Memory B cell (primary cell): ENCODE data around the gene ARFRP1.
A peak's percentile ranks its signal among the peaks of the same experiment; 100 is the strongest.

Experiments
- ATAC-seq: fragments of 150-1000 bp; cut with Tn5 transposase; 2 replicates; pipeline ENCODE4 v1.10.0; 2021; ENCODE audit warnings: low read depth, mild to moderate bottlenecking, moderate library complexity
- DNase-seq, 2 donors: peaks; one replicate each; pipeline ENCODE4 v3.0.0; 2022; ENCODE audit warnings: low spot score in 2 of 2
- H3K27ac Mint-ChIP-seq: one replicate; pipeline ENCODE4 v1.8.0; 2022; ENCODE audit warnings: mild to moderate bottlenecking, moderate library complexity, mixed read lengths
- H3K27me3 Mint-ChIP-seq: one replicate; pipeline ENCODE4 v1.8.0; 2022; ENCODE audit warnings: mixed read lengths
- H3K36me3 Mint-ChIP-seq: one replicate; pipeline ENCODE4 v1.8.0; 2022; ENCODE audit warnings: mild to moderate bottlenecking, mixed read lengths
- H3K4me1 Mint-ChIP-seq: one replicate; pipeline ENCODE4 v1.8.0; 2022; ENCODE audit warnings: mixed read lengths
- H3K4me3 Mint-ChIP-seq: one replicate; pipeline ENCODE4 v1.8.0; 2022; ENCODE audit warnings: mild to moderate bottlenecking, moderate library complexity, mixed read lengths
- H3K9me3 Mint-ChIP-seq: one replicate; pipeline ENCODE4 v1.8.0; 2022; ENCODE audit warnings: mixed read lengths

The ARFRP1 gene

GRCh38 chr20:63746751-63747315 is 39.1 kb upstream of the ARFRP1 start:
- H3K27me3 Mint-ChIP-seq: peaks cover 1% of the 10 kb centered on the region
- ATAC-seq (no peak), DNase-seq (no peak)
- H3K4me1 Mint-ChIP-seq: no peaks in the 10 kb centered on the region
- no peak overlapping the region for H3K27ac Mint-ChIP-seq
- no peak overlapping the region for H3K4me3 Mint-ChIP-seq
- H3K36me3 Mint-ChIP-seq: no peaks in the 10 kb centered on the region
- H3K9me3 Mint-ChIP-seq: no peaks in the 10 kb centered on the region

DNA sequence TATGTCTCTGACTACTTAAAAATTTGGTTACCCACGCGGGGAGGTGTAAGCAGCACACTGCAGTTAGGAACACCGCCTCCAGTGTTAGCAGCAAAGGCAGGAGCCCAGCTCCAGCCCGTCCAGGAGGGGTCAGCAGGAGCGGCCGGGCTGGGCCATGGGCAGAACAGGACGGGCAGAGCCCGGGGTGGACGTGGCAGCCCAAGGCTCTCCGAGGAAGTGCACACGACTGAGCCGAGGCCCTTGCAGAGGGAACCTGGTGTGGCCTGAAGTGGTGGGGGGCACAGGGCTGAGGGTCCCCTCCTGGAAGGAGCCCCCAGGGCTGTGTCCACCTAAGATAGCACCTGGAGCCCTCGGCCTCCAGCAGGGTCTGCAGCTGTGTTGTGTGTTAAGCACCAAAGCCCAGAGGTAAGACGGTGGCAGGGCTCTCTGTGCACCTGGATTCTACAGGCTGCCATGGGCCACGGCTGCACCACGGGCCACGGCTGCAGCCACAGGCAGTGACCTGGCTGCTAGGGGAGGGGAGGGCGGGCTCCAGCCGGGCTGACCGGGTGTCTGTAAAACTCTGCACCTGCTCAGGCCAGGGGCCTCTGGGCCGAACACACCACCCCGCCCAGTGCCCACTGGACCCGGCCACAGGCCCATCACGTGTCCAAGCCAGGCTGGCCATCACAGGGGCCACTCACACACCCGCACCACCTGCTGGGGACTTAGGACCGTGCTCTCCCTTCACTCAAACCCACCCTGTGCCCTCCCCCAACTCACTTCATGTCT is 38.4 kb upstream of the ARFRP1 start:
- Mint-ChIP-seq H3K4me3 (no peak overlapping the region), H3K9me3 (no peaks in the 10 kb centered on the region), H3K4me1 (no peaks in the 10 kb centered on the region), H3K27me3 (peaks cover 1% of the 10 kb centered on the region), H3K27ac (no peak overlapping the region), H3K36me3 (no peaks in the 10 kb centered on the region)
- DNase-seq (no peak), ATAC-seq (no peak)

DNA sequence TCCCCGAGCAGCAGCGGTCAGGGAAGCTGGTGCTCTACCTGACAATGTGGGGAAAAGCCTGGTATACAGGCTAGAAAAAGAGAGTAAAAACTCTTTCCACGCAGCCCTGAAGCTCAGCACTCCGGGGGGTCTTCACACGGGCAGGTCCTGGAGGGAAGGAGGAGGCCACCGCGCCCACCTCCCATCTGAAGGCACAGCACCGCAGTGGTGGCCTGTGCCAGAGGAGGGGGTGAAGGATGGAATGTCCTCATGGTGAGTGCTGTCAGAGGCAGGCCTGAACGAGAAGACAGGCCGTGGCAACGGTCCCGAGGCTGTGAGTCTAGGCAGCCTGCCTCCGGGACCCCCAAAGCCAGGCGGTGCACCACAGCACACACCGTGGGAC is 37.6 kb upstream of the ARFRP1 start:
- DNase-seq (no peak), ATAC-seq (no peak)
- Mint-ChIP-seq H3K36me3 (no peaks in the 10 kb centered on the region), H3K27ac (no peak overlapping the region), H3K4me1 (no peaks in the 10 kb centered on the region), H3K27me3 (peaks cover 1% of the 10 kb centered on the region), H3K4me3 (no peak overlapping the region), H3K9me3 (no peaks in the 10 kb centered on the region)

DNA sequence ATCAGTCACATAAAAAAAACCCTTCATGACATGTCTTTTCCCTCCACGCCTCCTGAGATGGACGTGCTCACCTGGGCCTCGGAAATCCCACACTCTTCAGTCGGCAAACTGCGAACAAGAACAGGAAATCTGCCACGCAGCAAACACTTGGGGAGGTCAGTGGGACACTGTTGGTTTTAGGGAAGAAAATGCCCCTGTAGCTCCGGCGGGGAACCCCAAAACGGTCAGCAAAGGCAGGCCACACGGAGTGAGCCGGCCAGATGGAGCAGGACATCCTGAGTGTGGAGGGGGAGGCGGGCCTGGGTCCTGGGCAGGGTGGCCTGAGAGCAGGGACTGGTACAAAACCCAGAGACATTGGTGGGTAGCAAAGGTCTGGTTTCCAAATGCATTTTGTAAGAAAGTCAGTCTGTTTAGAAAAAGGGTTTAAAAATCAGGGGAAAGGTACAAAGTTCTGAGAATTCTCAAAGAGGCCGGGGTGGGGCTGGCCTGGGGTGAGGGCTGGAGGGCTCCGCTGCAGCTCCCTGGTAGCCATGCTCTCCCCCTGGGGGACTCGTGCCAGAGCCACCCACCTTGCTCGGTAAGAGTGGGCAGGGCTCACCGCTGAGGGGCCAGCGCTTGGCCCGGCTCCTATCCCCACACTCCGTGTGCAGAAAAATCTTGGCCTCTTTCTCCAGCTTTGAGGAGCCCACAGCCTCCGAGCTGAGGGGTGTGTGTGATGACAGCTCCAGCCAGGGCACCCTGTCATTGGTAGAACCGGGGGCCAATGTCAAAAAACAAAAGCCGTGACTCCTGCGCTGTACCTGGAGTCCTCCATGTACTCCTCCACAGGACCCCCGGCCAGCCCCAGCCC is 37.0 kb upstream of the ARFRP1 start:
- ATAC-seq (no peak), DNase-seq (no peak)
- Mint-ChIP-seq H3K27me3 (peaks cover 1% of the 10 kb centered on the region), H3K9me3 (no peaks in the 10 kb centered on the region), H3K4me3 (no peak overlapping the region), H3K36me3 (no peaks in the 10 kb centered on the region), H3K27ac (no peak overlapping the region), H3K4me1 (no peaks in the 10 kb centered on the region)

- Mint-ChIP-seq H3K27ac (no peak overlapping the region), H3K36me3 (no peaks in the 10 kb centered on the region), H3K27me3 (peaks cover 1% of the 10 kb centered on the region), H3K9me3 (no peaks in the 10 kb centered on the region), H3K4me3 (no peak overlapping the region), H3K4me1 (no peaks in the 10 kb centered on the region)
- ATAC-seq: no peak
- DNase-seq: no peak
Observed at GRCh38 chr20:63744158-63744557, 36.4 kb upstream of the ARFRP1 start.

DNA sequence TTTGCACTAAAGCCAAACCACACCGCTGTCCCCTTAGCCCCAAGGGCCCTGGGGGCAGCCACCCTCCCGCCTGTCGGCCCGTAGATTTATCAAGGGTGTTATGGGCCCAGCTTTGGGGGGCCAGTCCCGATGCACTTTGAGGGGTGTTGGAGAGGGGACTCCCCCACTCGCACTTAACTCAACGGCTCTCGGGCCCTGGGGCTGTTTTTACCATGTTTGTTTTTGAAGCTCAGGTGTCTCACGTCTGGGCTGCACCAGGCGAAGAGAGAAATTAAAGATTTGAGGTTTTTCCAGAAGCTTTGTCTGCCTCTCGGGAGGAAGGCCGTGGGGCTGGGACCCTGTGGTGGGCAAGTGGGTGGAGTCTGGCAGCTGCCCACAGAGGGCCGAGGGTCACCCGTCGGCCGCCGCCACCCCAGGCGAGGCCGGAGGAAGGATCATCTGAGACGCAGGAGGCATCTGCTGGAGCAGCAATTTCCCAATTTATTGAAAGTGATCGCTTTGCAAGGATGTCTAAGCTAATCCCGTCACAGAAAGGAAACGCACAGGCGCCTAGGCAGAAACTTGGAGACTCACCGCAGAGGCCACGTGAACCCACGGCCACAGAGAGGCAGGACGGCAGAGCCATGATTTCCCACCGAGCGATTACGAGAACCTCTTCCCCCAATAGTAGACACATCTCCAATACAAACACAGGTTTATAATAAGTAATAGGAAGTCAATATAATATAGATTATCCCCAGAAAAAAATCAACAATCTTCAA is 35.6 kb upstream of the ARFRP1 start:
- Mint-ChIP-seq H3K36me3 (no peaks in the 10 kb centered on the region), H3K4me1 (no peaks in the 10 kb centered on the region), H3K27ac (no peak overlapping the region), H3K27me3 (peaks cover 1% of the 10 kb centered on the region), H3K4me3 (no peak overlapping the region), H3K9me3 (no peaks in the 10 kb centered on the region)
- no peak for DNase-seq
- ATAC-seq: no peak

- Mint-ChIP-seq H3K9me3 (no peaks in the 10 kb centered on the region), H3K27me3 (peaks cover 1% of the 10 kb centered on the region), H3K27ac (no peak overlapping the region), H3K36me3 (no peaks in the 10 kb centered on the region), H3K4me3 (no peak overlapping the region), H3K4me1 (no peaks in the 10 kb centered on the region)
- no peak for DNase-seq
- ATAC-seq: no peak
Observed at GRCh38 chr20:63742381-63743024, 34.7 kb upstream of the ARFRP1 start.

DNA sequence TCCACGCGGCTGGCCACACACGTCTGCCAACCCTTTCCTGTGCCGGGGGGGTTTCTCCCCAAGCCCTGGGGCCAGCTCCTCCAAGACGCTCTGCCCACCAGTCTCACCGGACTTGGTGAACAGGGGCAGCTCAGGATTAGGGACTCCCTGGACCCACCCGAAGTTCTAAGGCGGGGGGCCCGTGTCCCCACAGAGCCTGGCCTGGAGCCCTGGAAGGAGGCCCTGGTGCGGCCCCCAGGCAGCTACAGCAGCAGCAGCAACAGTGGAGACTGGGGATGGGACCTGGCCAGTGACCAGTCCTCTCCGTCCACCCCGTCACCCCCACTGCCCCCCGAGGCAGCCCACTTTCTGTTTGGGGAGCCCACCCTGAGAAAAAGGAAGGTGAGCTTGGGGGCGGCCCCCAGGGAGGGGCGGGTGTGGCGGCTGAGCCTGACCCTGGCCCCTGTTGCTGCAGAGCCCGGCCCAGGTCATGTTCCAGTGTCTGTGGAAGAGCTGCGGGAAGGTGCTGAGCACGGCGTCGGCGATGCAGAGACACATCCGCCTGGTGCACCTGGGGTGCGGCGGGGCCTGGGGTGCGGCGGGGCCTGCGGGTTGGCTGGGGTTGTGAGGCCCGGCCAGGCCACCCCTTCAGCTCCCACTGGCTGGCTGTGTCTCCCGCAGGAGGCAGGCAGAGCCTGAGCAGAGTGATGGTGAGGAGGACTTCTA is 34.1 kb upstream of the ARFRP1 start:
- ATAC-seq (no peak), DNase-seq (no peak)
- H3K9me3 Mint-ChIP-seq: no peaks in the 10 kb centered on the region
- no peaks in the 10 kb centered on the region for H3K36me3 Mint-ChIP-seq
- H3K4me1 Mint-ChIP-seq: no peaks in the 10 kb centered on the region
- peaks cover 1% of the 10 kb centered on the region for H3K27me3 Mint-ChIP-seq
- no peak overlapping the region for H3K27ac Mint-ChIP-seq
- peak overlapping the region; percentile 66 for H3K4me3 Mint-ChIP-seq

- Mint-ChIP-seq H3K27me3 (peaks cover 1% of the 10 kb centered on the region), H3K9me3 (no peaks in the 10 kb centered on the region), H3K36me3 (no peaks in the 10 kb centered on the region), H3K4me3 (peak overlapping the region; percentile 66), H3K4me1 (peaks cover 1% of the 10 kb centered on the region), H3K27ac (no peak overlapping the region)
- DNase-seq (no peak), ATAC-seq (no peak)
Observed at GRCh38 chr20:63741354-63741675, 33.5 kb upstream of the ARFRP1 start.

DNA sequence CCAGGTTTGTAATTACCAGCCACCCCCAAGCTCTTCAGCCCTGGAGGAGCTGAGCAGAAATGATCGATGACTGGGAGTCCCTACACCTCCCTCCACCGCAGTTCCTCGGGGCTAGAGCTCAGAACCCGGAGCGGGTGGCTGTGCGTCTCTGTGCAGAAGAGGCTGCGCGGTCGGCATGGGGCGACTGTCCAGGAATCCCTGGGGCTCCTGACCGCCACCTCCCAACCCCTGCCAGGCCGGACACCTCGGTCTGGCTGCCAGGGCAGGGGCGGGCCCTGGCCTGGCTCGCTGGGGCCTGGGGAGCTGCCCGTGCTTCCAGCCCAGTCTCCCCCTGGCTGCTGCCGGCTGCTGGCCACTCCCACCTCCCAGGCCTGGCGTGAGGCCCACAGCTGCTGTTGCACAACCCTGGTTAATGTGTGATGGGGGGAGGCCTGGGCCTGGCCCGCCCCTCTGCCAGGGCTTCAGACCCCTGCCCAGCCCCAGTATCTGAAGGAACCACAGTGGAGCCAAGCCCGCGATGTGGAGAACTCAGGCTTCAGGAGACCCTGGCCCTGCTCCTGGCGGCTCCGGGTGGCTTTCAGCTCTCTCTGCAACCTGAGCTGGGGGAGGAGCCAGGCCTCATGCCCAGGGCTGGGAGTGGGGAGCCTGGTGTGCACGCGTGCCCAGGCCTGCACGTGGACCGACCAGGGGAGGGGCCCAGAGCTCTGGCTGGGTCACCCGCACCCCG is 33.0 kb upstream of the ARFRP1 start:
- ATAC-seq (no peak), DNase-seq (no peak)
- Mint-ChIP-seq H3K36me3 (no peaks in the 10 kb centered on the region), H3K4me3 (peak overlapping the region; percentile 66), H3K27me3 (peaks cover under 1% of the 10 kb centered on the region), H3K27ac (no peak overlapping the region), H3K4me1 (peaks cover 6% of the 10 kb centered on the region), H3K9me3 (no peaks in the 10 kb centered on the region)

- Mint-ChIP-seq H3K27me3 (no peaks in the 10 kb centered on the region), H3K4me1 (peaks cover 10% of the 10 kb centered on the region), H3K9me3 (no peaks in the 10 kb centered on the region), H3K4me3 (peak overlapping the region; percentile 39), H3K36me3 (no peaks in the 10 kb centered on the region), H3K27ac (no peak overlapping the region)
- ATAC-seq: peak; percentile 3
- no peak for DNase-seq
Observed at GRCh38 chr20:63740070-63740626, 32.4 kb upstream of the ARFRP1 start.

- H3K4me1 Mint-ChIP-seq: peaks cover 10% of the 10 kb centered on the region
- peak within 1 kb of the TSS; percentile 44 for H3K4me3 Mint-ChIP-seq
- ATAC-seq (peak; percentile 33), DNase-seq (peak; percentile 33 to 63)
- no peak within 1 kb of the TSS for H3K27ac Mint-ChIP-seq
- peaks cover 2% of the 10 kb centered on the region for H3K36me3 Mint-ChIP-seq
- no peaks in the 10 kb centered on the region for H3K27me3 Mint-ChIP-seq
- H3K9me3 Mint-ChIP-seq: no peaks in the 10 kb centered on the region
Observed at GRCh38 chr20:63739130-63740069, 31.6 kb upstream of the ARFRP1 start, which contains the start of gene SLC2A4RG. TSS of gene SLC2A4RG (plus strand) at chr20:63739776. CDS start at chr20:63739913, 137 bp downstream.
